IPS-18c (cell line): Measurements from ENCODE around the gene KCNJ12.

Source experiments
- H3K4me3 ChIP-seq: 2 replicates; pipeline ENCODE4 v1.7.0; 2013; ENCODE audit warnings: low read depth, mild to moderate bottlenecking, low read length, moderate library complexity; ENCODE audit not compliant: insufficient read depth
- H3K9me3 ChIP-seq: one replicate; pipeline ENCODE4 v1.6.1; 2013; ENCODE audit warnings: mild to moderate bottlenecking, low read length, moderate library complexity; ENCODE audit not compliant: control insufficient read depth, insufficient read depth

KCNJ12 gene

GRCh38 chr17:21376759-21377690, 868 bp downstream of the KCNJ12 start:
- Histone ChIP-seq H3K4me3 (peak overlapping the region; percentile 60), H3K9me3 (no peaks in the 10 kb centered on the region)

- Histone ChIP-seq H3K4me3 (peak overlapping the region; percentile 60), H3K9me3 (no peaks in the 10 kb centered on the region)
Measured at GRCh38 chr17:21377705-21378396, 1.7 kb downstream of the KCNJ12 start.

GRCh38 chr17:21378553-21378952, 2.4 kb downstream of the KCNJ12 start:
- no peaks in the 10 kb centered on the region for H3K9me3 ChIP-seq
- H3K4me3 ChIP-seq, result peak overlapping the region; percentile 60; the same call in 1 of the 2 replicates

GRCh38 chr17:21379080-21379711, 3.0 kb downstream of the KCNJ12 start:
- Histone ChIP-seq H3K9me3 (no peaks in the 10 kb centered on the region), H3K4me3 (no peak overlapping the region)

- Histone ChIP-seq H3K4me3 (no peak overlapping the region), H3K9me3 (no peaks in the 10 kb centered on the region)
Measured at GRCh38 chr17:21380659-21381058, 4.5 kb downstream of the KCNJ12 start.

GRCh38 chr17:21381076-21381706, 5.0 kb downstream of the KCNJ12 start:
- Histone ChIP-seq H3K9me3 (no peaks in the 10 kb centered on the region), H3K4me3 (no peak overlapping the region)

- no peak overlapping the region for H3K4me3 ChIP-seq
Measured at GRCh38 chr17:21382560-21383495, 6.7 kb downstream of the KCNJ12 start.

GRCh38 chr17:21385281-21385845, 9.2 kb downstream of the KCNJ12 start:
- Histone ChIP-seq H3K4me3 (no peak overlapping the region), H3K9me3 (no peaks in the 10 kb centered on the region)

More at GRCh38 chr17:21382560-21383495, 6.7 kb downstream of the KCNJ12 start:
- no peaks in the 10 kb centered on the region for H3K9me3 ChIP-seq

- no peaks in the 10 kb centered on the region for H3K9me3 ChIP-seq
- no peak overlapping the region for H3K4me3 ChIP-seq
Measured at GRCh38 chr17:21387616-21388015, 11.5 kb downstream of the KCNJ12 start.

- no peaks in the 10 kb centered on the region for H3K9me3 ChIP-seq
- no peak overlapping the region for H3K4me3 ChIP-seq
Measured at GRCh38 chr17:21388066-21388465, 11.9 kb downstream of the KCNJ12 start.

- no peaks in the 10 kb centered on the region for H3K9me3 ChIP-seq
- H3K4me3 ChIP-seq, result no peak overlapping the region
Measured at GRCh38 chr17:21388944-21389343, 12.8 kb downstream of the KCNJ12 start.

- no peaks in the 10 kb centered on the region for H3K9me3 ChIP-seq
- H3K4me3 ChIP-seq, result no peak overlapping the region
Measured at GRCh38 chr17:21389394-21389793, 13.2 kb downstream of the KCNJ12 start.

GRCh38 chr17:21390294-21390693, 14.1 kb downstream of the KCNJ12 start:
- H3K4me3 ChIP-seq, result no peak overlapping the region

GRCh38 chr17:21392266-21392665, 16.1 kb downstream of the KCNJ12 start:
- no peak overlapping the region for H3K4me3 ChIP-seq
- no peaks in the 10 kb centered on the region for H3K9me3 ChIP-seq

More at GRCh38 chr17:21390294-21390693, 14.1 kb downstream of the KCNJ12 start:
- H3K9me3 ChIP-seq, result no peaks in the 10 kb centered on the region

- no peaks in the 10 kb centered on the region for H3K9me3 ChIP-seq
- H3K4me3 ChIP-seq, result no peak overlapping the region
Measured at GRCh38 chr17:21394265-21394664, 18.1 kb downstream of the KCNJ12 start.

GRCh38 chr17:21395764-21396163, 19.6 kb downstream of the KCNJ12 start:
- no peak overlapping the region for H3K4me3 ChIP-seq
- no peaks in the 10 kb centered on the region for H3K9me3 ChIP-seq
